NB4 (cell line): Measurements from ENCODE around the gene CALCOCO2.
"Not testable (repeated sequence)": the region's sequence is repeated elsewhere in the genome, so short reads cannot be mapped to it uniquely, and the experiment has no call there.

ENCODE experiments used
- DNase-seq: peaks from one replicate; pipeline ENCODE4 v3.0.0; 2010; ENCODE audit warnings: low read depth
- H3K4me3 ChIP-seq: one replicate; pipeline ENCODE4 v1.5.1; 2011; ENCODE audit warnings: mild to moderate bottlenecking, low read depth, low read length, moderate library complexity
- MYC ChIP-seq: IDR thresholded peaks from 2 replicates; pipeline ENCODE4 v1.6.1; 2011; ENCODE audit warnings: low read depth, low read length
- POLR2A ChIP-seq: IDR thresholded peaks from 2 replicates; pipeline ENCODE4 v1.6.1; 2011; ENCODE audit warnings: mild to moderate bottlenecking; ENCODE audit not compliant: insufficient read length; ENCODE audit errors: extremely low read depth
- TF ChIP-seq, protein P1 (sequence below): IDR thresholded peaks from one replicate; pipeline ENCODE4 v1.5.1; 2012; ENCODE audit warnings: low read depth, low read length
- TF ChIP-seq, protein P2 (sequence below): IDR thresholded peaks from 2 replicates; pipeline ENCODE4 v1.6.1; 2011; ENCODE audit warnings: low read depth, low read length

The CALCOCO2 gene

DNA sequence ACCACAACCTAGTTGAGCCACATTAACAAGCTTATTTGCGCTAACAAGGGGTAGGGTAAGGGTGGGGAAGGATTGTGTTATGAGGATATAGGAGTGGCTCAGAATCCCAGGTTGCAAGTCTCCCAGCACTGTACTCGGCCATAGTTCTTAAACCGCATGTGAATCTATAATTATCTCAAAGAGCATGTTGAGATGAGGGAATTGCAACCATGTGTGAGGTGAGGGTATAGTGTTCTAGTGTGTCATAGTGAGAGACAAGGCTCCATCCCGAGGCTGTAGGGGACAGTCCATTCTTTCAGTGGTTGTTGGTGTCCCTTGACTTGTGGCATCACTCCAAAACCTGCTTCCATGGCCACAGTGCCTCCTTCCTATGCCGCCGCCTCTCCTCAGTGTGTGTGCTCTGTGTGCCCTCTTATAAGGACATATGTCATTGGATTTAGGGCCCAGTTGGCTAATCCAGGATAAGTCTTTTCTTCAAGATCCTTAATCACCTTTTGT lies 39.0 kb downstream of the CALCOCO2 start:
- no peak overlapping the region for H3K4me3 ChIP-seq
- TF ChIP-seq, protein P1, sequence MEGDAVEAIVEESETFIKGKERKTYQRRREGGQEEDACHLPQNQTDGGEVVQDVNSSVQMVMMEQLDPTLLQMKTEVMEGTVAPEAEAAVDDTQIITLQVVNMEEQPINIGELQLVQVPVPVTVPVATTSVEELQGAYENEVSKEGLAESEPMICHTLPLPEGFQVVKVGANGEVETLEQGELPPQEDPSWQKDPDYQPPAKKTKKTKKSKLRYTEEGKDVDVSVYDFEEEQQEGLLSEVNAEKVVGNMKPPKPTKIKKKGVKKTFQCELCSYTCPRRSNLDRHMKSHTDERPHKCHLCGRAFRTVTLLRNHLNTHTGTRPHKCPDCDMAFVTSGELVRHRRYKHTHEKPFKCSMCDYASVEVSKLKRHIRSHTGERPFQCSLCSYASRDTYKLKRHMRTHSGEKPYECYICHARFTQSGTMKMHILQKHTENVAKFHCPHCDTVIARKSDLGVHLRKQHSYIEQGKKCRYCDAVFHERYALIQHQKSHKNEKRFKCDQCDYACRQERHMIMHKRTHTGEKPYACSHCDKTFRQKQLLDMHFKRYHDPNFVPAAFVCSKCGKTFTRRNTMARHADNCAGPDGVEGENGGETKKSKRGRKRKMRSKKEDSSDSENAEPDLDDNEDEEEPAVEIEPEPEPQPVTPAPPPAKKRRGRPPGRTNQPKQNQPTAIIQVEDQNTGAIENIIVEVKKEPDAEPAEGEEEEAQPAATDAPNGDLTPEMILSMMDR, result no peak
- TF ChIP-seq, protein P2, sequence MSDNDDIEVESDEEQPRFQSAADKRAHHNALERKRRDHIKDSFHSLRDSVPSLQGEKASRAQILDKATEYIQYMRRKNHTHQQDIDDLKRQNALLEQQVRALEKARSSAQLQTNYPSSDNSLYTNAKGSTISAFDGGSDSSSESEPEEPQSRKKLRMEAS, result no peak
- TF ChIP-seq MYC (no peak), POLR2A (no peak)

GRCh38 chr17:48871035-48871550 lies 40.3 kb downstream of the CALCOCO2 start:
- no peak overlapping the region for H3K4me3 ChIP-seq
- no peak for DNase-seq
- TF ChIP-seq MYC, result no peak
- TF ChIP-seq POLR2A, result no peak
- TF ChIP-seq, protein P2, result no peak
- TF ChIP-seq, protein P1, result no peak

More for the DNA sequence above, 39.0 kb downstream of the CALCOCO2 start:
- no peak for DNase-seq

DNA sequence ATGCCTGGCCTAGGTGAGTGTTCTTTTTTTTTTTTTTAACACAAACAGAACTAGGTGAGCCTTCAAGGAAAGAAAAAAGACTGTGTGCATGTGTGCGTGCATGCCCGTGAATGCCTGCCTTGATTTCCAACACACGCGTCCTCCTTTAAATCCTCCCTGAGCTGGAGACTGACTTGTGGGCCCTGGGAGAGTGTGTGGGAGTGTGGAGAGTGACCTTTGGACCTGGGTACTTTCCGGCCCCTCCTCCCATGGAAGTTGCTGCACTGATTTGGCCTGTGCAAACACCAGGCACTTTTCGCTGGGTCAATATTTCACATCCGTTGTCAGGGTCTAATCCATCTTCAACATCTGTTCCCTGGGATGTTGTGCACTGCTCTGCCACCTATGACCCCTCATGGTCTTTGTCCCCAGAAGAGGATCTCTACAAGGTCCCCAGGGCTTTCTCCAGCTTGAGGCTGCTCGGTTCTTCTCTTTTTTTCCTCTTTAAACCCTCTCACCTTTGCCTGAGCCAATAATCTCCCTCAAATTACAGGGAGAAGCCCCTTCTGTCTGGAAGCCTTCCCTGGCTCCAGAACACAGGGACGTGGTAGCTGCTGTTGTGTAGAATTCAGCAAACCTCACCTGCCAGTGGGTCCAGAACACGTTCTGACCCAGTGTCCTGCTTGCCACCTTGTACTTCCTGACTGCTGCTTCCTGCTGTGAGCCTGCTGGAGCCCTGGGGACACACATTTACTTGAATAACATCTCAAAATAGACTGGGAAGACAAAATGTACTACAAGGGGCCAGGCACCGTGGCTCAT lies 40.9 kb downstream of the CALCOCO2 start:
- DNase-seq, result no peak
- H3K4me3 ChIP-seq, result no peak overlapping the region
- TF ChIP-seq, protein P1, result no peak
- no peak for TF ChIP-seq POLR2A
- TF ChIP-seq MYC, result no peak

- DNase-seq, H3K4me3 ChIP-seq: not testable (repeated sequence)
Measured at GRCh38 chr17:48872409-48872808, 41.6 kb downstream of the CALCOCO2 start.

DNA sequence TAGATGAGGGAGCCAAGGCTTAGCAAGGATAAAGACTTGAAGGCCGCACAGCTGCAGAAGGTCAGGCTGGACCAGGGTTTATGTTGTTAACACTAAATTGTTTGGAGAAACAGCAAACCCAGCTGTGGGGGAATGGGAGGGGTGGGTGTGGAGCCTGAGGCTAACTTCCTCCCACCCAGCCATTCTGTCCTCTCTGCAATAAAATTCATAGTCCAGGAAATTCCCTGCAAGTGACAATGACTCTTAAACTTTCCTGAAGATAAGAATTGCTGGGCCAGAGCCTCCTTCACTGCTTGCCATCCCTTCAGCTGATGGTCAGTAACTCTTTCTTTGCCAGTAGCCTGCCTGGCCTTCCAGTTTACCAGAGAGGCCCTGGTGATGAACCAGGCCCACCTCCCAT lies 42.4 kb downstream of the CALCOCO2 start:
- no peak overlapping the region for H3K4me3 ChIP-seq
- TF ChIP-seq, protein P1, result no peak
- TF ChIP-seq, protein P2, result no peak
- TF ChIP-seq POLR2A (no peak), MYC (no peak)
- DNase-seq, result no peak

GRCh38 chr17:48873696-48874443 lies 43.0 kb downstream of the CALCOCO2 start:
- no peak for DNase-seq
- TF ChIP-seq MYC (no peak), POLR2A (no peak)
- TF ChIP-seq, protein P1, result no peak
- TF ChIP-seq, protein P2, result no peak
- no peak overlapping the region for H3K4me3 ChIP-seq
